Gastroesophageal sphincter (tissue), 3 donors: ENCODE results near the gene EEF1AKMT3.

ENCODE experiments used
- POLR2A ChIP-seq, 2 donors: fragments of 450-650 bp; IDR thresholded peaks; one replicate each; pipeline ENCODE4 v1.6.1; 2017; ENCODE audit warnings: antibody characterized with exemption in 2 of 2, mild to moderate bottlenecking in 2 of 2, moderate library complexity in 1 of 2
- POLR2AphosphoS5 ChIP-seq: sonication (generic); formaldehyde crosslinking; IDR thresholded peaks from one replicate; pipeline ENCODE4 v1.6.1; 2017; ENCODE audit warnings: antibody characterized with exemption
- TF ChIP-seq, protein P1 (sequence below), 4 experiments: fragments of 200-600 bp in 2 of 4; fragments of 450-650 bp in 2 of 4; sonication (generic) in 1 of 4; IDR thresholded peaks; one replicate each; pipeline ENCODE4 v1.5.1; 2017 to 2019; ENCODE audit warnings: antibody characterized with exemption in 4 of 4, mild to moderate bottlenecking in 2 of 4, moderate library complexity in 2 of 4

DNA sequence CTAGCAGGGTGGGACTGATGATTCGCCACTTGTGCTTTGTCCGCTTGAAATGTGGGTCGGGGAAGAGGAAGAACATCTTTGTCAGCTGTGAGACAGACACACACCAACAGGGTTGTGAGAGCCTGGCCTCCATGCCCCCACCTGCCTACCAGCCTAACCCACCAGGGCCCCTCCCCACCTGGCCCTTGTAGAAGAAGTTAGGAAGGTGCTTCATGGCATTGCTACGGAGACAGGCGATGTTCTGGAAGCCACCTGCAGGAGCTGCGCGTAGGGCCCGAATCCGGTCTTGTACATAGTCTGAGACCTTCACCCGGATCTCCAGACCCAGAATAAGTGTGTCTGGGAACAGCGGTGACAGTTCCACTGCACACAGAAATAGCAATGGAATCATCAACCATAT, 2.8 kb upstream of the EEF1AKMT3 start:
- TF ChIP-seq, protein P1, sequence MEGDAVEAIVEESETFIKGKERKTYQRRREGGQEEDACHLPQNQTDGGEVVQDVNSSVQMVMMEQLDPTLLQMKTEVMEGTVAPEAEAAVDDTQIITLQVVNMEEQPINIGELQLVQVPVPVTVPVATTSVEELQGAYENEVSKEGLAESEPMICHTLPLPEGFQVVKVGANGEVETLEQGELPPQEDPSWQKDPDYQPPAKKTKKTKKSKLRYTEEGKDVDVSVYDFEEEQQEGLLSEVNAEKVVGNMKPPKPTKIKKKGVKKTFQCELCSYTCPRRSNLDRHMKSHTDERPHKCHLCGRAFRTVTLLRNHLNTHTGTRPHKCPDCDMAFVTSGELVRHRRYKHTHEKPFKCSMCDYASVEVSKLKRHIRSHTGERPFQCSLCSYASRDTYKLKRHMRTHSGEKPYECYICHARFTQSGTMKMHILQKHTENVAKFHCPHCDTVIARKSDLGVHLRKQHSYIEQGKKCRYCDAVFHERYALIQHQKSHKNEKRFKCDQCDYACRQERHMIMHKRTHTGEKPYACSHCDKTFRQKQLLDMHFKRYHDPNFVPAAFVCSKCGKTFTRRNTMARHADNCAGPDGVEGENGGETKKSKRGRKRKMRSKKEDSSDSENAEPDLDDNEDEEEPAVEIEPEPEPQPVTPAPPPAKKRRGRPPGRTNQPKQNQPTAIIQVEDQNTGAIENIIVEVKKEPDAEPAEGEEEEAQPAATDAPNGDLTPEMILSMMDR (IDR thresholded peaks at IDR 0.05) = no peak
- no peak for TF ChIP-seq POLR2AphosphoS5
- no peak for TF ChIP-seq POLR2A (IDR thresholded peaks at IDR 0.05)
